CD14-positive monocyte (primary cell): ENCODE results near the gene URM1. TPM values are rescaled to one million over a fixed set of nuclear protein-coding genes. Genes with fewer than 3 reads are reported as not detected.

Experiments used
- DNase-seq, 3 donors: peaks; one replicate each; pipeline ENCODE4 v3.0.0-alpha.2; 2011 to 2022
- H2AFZ ChIP-seq: 2 replicates; pipeline ENCODE4 v1.6.0; 2012; ENCODE audit warnings: mild to moderate bottlenecking, low read depth, low read length, inconsistent platforms; ENCODE audit not compliant: insufficient read depth, poor library complexity, severe bottlenecking
- H3K27ac ChIP-seq, 2 donors: 1 replicate in 1 of 2; 2 replicates in 1 of 2; pipeline ENCODE4 v1.5.1; 2012 to 2013; ENCODE audit warnings: low read length in 2 of 2, control low read depth in 1 of 2, inconsistent platforms in 1 of 2, low read depth in 1 of 2, mild to moderate bottlenecking in 1 of 2
- H3K27me3 ChIP-seq, 2 donors: one replicate each; pipeline versions ENCODE4 v1.6.0 to v1.6.1; 2011 to 2013; ENCODE audit warnings: low read length in 2 of 2; ENCODE audit not compliant: control insufficient read depth in 2 of 2, insufficient read depth in 2 of 2
- H3K36me3 ChIP-seq, 2 donors: replicated peaks in 1 of 2; 1 replicate in 1 of 2; 2 replicates in 1 of 2; pipeline versions ENCODE4 v1.5.1 to v1.6.1; 2012 to 2013; ENCODE audit warnings: low read length in 2 of 2, control low read depth in 1 of 2, inconsistent platforms in 1 of 2, mild to moderate bottlenecking in 1 of 2; ENCODE audit not compliant: insufficient read depth in 2 of 2, control insufficient read depth in 1 of 2
- H3K4me1 ChIP-seq, 2 donors: 1 replicate in 1 of 2; 2 replicates in 1 of 2; pipeline versions ENCODE4 v1.5.1 to v1.6.1; 2012 to 2013; ENCODE audit warnings: low read length in 2 of 2, control low read depth in 1 of 2, inconsistent platforms in 1 of 2, mild to moderate bottlenecking in 1 of 2, moderate library complexity in 1 of 2; ENCODE audit not compliant: insufficient read depth in 2 of 2, control insufficient read depth in 1 of 2
- H3K4me2 ChIP-seq: replicated peaks from 2 replicates; pipeline ENCODE3; 2012; ENCODE audit warnings: low read length, moderate library complexity, mild to moderate bottlenecking; ENCODE audit not compliant: poor library complexity, severe bottlenecking; ENCODE audit errors: extremely low read depth
- H3K4me3 ChIP-seq, 3 experiments: fragments of 200-600 bp in 1 of 3; sonication (generic) in 1 of 3; replicated peaks in 1 of 3; 1 replicate in 2 of 3; 2 replicates in 1 of 3; pipeline ENCODE4 v1.5.1; 2011 to 2013; ENCODE audit warnings: low read length in 3 of 3, mild to moderate bottlenecking in 3 of 3, control low read depth in 2 of 3, low read depth in 2 of 3, inconsistent platforms in 1 of 3, moderate library complexity in 1 of 3
- H3K79me2 ChIP-seq: 2 replicates; pipeline ENCODE4 v1.6.0; 2012; ENCODE audit warnings: mild to moderate bottlenecking, control low read depth, inconsistent platforms, low read length, moderate library complexity; ENCODE audit not compliant: insufficient read depth
- H3K9ac ChIP-seq: 2 replicates; pipeline ENCODE4 v1.6.0; 2017; ENCODE audit warnings: low read length, mild to moderate bottlenecking; ENCODE audit not compliant: insufficient read depth, poor library complexity, severe bottlenecking
- H3K9me3 ChIP-seq, 2 donors: replicated peaks in 1 of 2; 1 replicate in 1 of 2; 2 replicates in 1 of 2; pipeline versions ENCODE4 v1.5.1 to v1.6.1; 2012 to 2013; ENCODE audit warnings: low read length in 2 of 2, control low read depth in 1 of 2; ENCODE audit not compliant: control insufficient read depth in 1 of 2, insufficient read depth in 1 of 2
- H4K20me1 ChIP-seq: 2 replicates; pipeline ENCODE4 v1.6.0; 2012; ENCODE audit warnings: mild to moderate bottlenecking, low read length, control low read depth, moderate library complexity; ENCODE audit not compliant: insufficient read depth
- H3K27ac Mint-ChIP-seq, 7 donors: one replicate each; pipeline ENCODE4 v1.8.0; 2020; ENCODE audit warnings: mild to moderate bottlenecking in 7 of 7, mixed read lengths in 7 of 7, moderate library complexity in 6 of 7, inconsistent platforms in 2 of 7
- H3K27me3 Mint-ChIP-seq, 3 donors: one replicate each; pipeline ENCODE4 v1.8.0; 2021 to 2022; ENCODE audit warnings: low read depth in 3 of 3, mild to moderate bottlenecking in 3 of 3, mixed read lengths in 3 of 3, moderate library complexity in 3 of 3, inconsistent platforms in 1 of 3
- H3K36me3 Mint-ChIP-seq, 2 donors: one replicate each; pipeline ENCODE4 v1.8.0; 2020; ENCODE audit warnings: mixed read lengths in 2 of 2, inconsistent platforms in 1 of 2, mild to moderate bottlenecking in 1 of 2
- H3K4me1 Mint-ChIP-seq: one replicate; pipeline ENCODE4 v1.8.0; 2020; ENCODE audit warnings: mild to moderate bottlenecking, mixed read lengths
- H3K4me3 Mint-ChIP-seq, 2 donors: one replicate each; pipeline ENCODE4 v1.8.0; 2020; ENCODE audit warnings: mild to moderate bottlenecking in 2 of 2, mixed read lengths in 2 of 2, moderate library complexity in 1 of 2
- H3K9me3 Mint-ChIP-seq, 7 donors: one replicate each; pipeline ENCODE4 v1.8.0; 2020 to 2022; ENCODE audit warnings: mixed read lengths in 7 of 7, mild to moderate bottlenecking in 6 of 7, moderate library complexity in 6 of 7, inconsistent platforms in 2 of 7
- WGBS: methylation state at CpG from one replicate; pipeline ENCODE4 v1.1.5; 2013; ENCODE audit warnings: missing lambda C conversion rate; ENCODE audit not compliant: insufficient coverage; 5-methylcytosine and 5-hydroxymethylcytosine counted together
- intact Hi-C, 2 donors: fragments of 100-400 bp; cut with micrococcal nuclease; formaldehyde crosslinking; loops; one replicate each; pipeline versions ENCODE4 v1.15.0 to v1.15.1; 2023
- polyA minus RNA-seq: library from RNA; depleted of rRNA, polyadenylated mRNA; stranded (reverse); fragments of >200 nt; gene quantifications from 2 replicates; pipeline ENCODE4 v1.2.3, GENCODE V29; 2012
- polyA plus RNA-seq, 3 donors: library from polyadenylated mRNA; depleted of rRNA in 1 of 3; unstranded in 2 of 3; stranded (reverse) in 1 of 3; fragments of 300-500 nt in 2 of 3; fragments of >200 nt in 1 of 3; fragmentation: Illumina TruSeq in 2 of 3; gene quantifications; 1 replicate in 2 of 3; 2 replicates in 1 of 3; pipeline ENCODE4 v1.2.3, GENCODE V29; 2012 to 2021
- total RNA-seq, 12 experiments: library from RNA in 1 of 12; stranded (reverse) in 1 of 12; fragments of 120-200 nt in 1 of 12; gene quantifications; one replicate each; pipeline ENCODE4 v1.2.4 and lab custom pipeline; 2013 to 2026; ENCODE audit warnings: mixed read lengths in 6 of 12, inconsistent platforms in 1 of 12
- TF ChIP-seq, protein P1 (sequence below): fragments of 200-600 bp; IDR thresholded peaks from one replicate; pipeline ENCODE4 v1.8.0; 2022; ENCODE audit warnings: antibody characterized with exemption, mild to moderate bottlenecking

The URM1 gene
- total RNA-seq (2013) = 40.5 TPM
- polyA plus RNA-seq = 10 to 100 TPM; 37.5 to 39.7 (median 38.3) TPM
- 11.9 and 22.6 TPM in 2 replicates for polyA minus RNA-seq
- total RNA-seq (lab: John Stamatoyannopoulos, UW) = 6.5 to 28.3 (median 21.0) reads per million in 11 experiments

DNA sequence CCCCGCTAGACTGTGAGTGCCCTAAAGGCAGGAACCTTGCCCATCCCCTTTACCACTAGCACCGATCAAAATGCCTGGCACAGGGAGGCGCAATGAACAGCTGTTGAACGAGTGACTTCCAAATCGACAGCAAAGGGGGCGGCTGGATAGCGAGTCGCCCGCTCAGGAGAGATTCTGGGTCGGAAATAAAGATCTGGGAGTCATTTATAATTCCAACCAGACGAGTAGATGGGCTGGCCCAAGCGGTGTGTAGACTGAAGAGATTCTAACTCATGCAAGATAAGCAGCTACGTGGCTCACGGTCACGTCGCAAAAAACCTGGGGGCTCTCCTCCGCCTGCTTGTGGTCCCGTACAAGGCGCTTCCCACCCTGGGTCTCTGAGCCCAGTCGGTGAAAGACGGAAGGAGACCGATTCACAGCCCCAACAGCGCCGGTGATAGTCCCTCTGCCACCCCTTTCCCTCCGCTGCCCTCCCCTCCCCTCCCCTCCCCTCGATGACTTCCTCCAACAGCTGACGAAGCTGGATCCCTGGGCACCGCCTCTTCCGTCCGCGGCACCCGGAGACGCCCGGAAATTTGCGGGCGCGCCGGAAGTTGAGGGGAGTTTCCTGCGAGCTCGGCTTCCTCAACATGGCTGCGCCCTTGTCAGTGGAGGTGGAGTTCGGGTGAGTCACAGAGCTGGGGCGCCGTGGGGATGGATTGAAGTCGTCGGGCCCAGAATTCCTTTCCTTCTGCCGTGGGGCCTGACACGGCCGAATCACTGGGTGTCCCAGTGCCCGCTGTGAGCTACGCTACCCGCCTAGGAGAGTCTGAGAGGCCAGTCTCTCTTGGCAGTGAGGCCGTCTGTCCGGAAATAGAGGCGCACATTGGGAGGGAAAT is at the start of gene URM1:
Gene URM1 (plus strand): TSS at position 623 of the 878 bp plus-strand sequence. CDS start 7 bp downstream, at position 630.
- H3K36me3 ChIP-seq = peaks cover 4 to 20% of the 10 kb centered on the region in 2 donors
- Mint-ChIP-seq H3K4me3 (peak within 1 kb of the TSS; percentile 89 to 96), H3K27me3 (peaks cover 0 to 3% (median 0%) of the 10 kb centered on the region in 3 donors), H3K4me1 (peaks cover 30% of the 10 kb centered on the region), H3K27ac (peak within 1 kb of the TSS; percentile 96 to 99 (median 98)), H3K9me3 (no peaks in the 10 kb centered on the region), H3K36me3 (peaks cover 18 to 29% of the 10 kb centered on the region in 2 donors)
- H3K79me2 ChIP-seq = peaks cover 48% of the 10 kb centered on the region
- H3K4me2 ChIP-seq = peak within 1 kb of the TSS; percentile 83
- no peaks in the 10 kb centered on the region for H3K27me3 ChIP-seq
- TF ChIP-seq, protein P1, sequence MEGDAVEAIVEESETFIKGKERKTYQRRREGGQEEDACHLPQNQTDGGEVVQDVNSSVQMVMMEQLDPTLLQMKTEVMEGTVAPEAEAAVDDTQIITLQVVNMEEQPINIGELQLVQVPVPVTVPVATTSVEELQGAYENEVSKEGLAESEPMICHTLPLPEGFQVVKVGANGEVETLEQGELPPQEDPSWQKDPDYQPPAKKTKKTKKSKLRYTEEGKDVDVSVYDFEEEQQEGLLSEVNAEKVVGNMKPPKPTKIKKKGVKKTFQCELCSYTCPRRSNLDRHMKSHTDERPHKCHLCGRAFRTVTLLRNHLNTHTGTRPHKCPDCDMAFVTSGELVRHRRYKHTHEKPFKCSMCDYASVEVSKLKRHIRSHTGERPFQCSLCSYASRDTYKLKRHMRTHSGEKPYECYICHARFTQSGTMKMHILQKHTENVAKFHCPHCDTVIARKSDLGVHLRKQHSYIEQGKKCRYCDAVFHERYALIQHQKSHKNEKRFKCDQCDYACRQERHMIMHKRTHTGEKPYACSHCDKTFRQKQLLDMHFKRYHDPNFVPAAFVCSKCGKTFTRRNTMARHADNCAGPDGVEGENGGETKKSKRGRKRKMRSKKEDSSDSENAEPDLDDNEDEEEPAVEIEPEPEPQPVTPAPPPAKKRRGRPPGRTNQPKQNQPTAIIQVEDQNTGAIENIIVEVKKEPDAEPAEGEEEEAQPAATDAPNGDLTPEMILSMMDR = no peak
- H3K4me1 ChIP-seq = peaks cover 20 to 22% of the 10 kb centered on the region in 2 donors
- WGBS = 0% methylated on average over 30 of the region's 55 CpGs
- peak within 1 kb of the TSS; percentile 83 to 99 for H3K27ac ChIP-seq
- peak; percentile 96 to 99 (median 99) for DNase-seq
- H3K9me3 ChIP-seq = no peaks in the 10 kb centered on the region
- peak within 1 kb of the TSS; percentile 75 to 94 (median 93) for H3K4me3 ChIP-seq
- peak within 1 kb of the TSS; percentile 88 for H2AFZ ChIP-seq
- H4K20me1 ChIP-seq = peaks cover 14% of the 10 kb centered on the region
- peak within 1 kb of the TSS; percentile 91 for H3K9ac ChIP-seq
- intact Hi-C loops = loop anchor here (2.0 to 10.0 kb wide), 4 partner anchors 46 to 94 kb away; partner anchors contain the start of genes COQ4 (in 2 of the 2), TRUB2 (in 2 of the 2), GOLGA2 (in 1 of the 2) and ODF2 (in 1 of the 2)

DNA sequence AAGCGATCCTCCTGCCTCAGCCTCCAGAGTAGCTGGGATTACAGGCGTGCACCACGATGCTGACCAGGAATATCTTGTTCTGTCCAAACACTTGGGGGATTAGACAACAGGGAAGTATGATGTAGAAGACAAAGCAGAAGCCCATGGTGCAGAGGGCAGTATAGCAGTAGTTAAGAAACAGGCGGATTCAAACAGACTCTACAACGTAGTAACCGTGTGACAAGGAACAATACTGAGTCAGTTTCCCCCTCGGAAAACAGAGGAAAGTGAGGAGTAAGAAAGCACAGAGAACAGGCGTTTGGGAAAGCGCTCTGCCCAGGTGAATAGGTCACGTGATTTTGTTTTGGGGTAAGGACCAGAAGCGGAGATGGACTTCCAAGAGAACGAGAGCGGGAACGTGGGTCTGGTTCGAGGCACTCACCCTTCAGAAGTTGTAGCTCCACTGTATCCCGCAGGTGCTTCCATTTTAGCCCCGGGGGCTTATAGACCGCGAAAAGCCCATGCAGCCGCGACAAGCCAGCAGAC is 49.2 kb upstream of the URM1 start:
- Histone ChIP-seq H3K27me3 (no peaks in the 10 kb centered on the region), H2AFZ (peak overlapping the region; percentile 98), H3K9ac (peak overlapping the region; percentile 71), H3K4me1 (peaks cover 20 to 23% of the 10 kb centered on the region in 2 donors), H3K27ac (peak overlapping the region in 1 of 2 donors; percentile 86), H4K20me1 (no peaks in the 10 kb centered on the region), H3K4me3 (peak overlapping the region; percentile 58 to 96 (median 76)), H3K9me3 (no peaks in the 10 kb centered on the region), H3K79me2 (peaks cover 30% of the 10 kb centered on the region), H3K4me2 (peak overlapping the region; percentile 98), H3K36me3 (peaks cover 15 to 21% of the 10 kb centered on the region in 2 donors)
- peak overlapping the region; percentile 90 to 95 for H3K4me3 Mint-ChIP-seq
- H3K27me3 Mint-ChIP-seq = peaks cover 0 to 3% (median 0%) of the 10 kb centered on the region in 3 donors
- peaks cover 19 to 22% of the 10 kb centered on the region in 2 donors for H3K36me3 Mint-ChIP-seq
- intact Hi-C loops = loop anchor here (2.0 to 10.0 kb wide), 5 partner anchors 19 to 135 kb away; partner anchors contain the start of genes GOLGA2 (in 2 of the 2), SWI5 (in 2 of the 2), URM1 (in 2 of the 2) and ODF2 (in 1 of the 2)
- TF ChIP-seq, protein P1 = no peak
- DNase-seq = no peak
- peaks cover 14% of the 10 kb centered on the region for H3K4me1 Mint-ChIP-seq
- peak overlapping the region; percentile 95 to 99 (median 97) for H3K27ac Mint-ChIP-seq
- H3K9me3 Mint-ChIP-seq = no peaks in the 10 kb centered on the region
- 3% methylated on average over 21 of the region's 21 CpGs for WGBS
